Thyroid gland (tissue), 4 donors: ENCODE data around the gene ATL2. TPM values are rescaled to one million over a fixed set of nuclear protein-coding genes. Genes with fewer than 3 reads are reported as not detected.

Experiments used
- DNase-seq, 2 donors: peaks; one replicate each; pipeline ENCODE4 v3.0.0-alpha.2; 2019
- H3K27ac ChIP-seq, 3 donors: fragments of 200-600 bp; sonication (generic); 1 replicate in 2 of 3; 2 replicates in 1 of 3; pipeline ENCODE4 v1.5.1; 2016 to 2019; ENCODE audit warnings: mild to moderate bottlenecking in 1 of 3, moderate library complexity in 1 of 3
- H3K27me3 ChIP-seq: fragments of 200-600 bp; sonication (generic); one replicate; pipeline ENCODE4 v1.5.1; 2019
- H3K36me3 ChIP-seq, 2 donors: fragments of 200-600 bp; sonication (generic); one replicate each; pipeline ENCODE4 v1.5.1; 2016 to 2019
- H3K4me1 ChIP-seq, 2 donors: fragments of 200-600 bp; sonication (generic); one replicate each; pipeline ENCODE4 v1.5.1; 2017 to 2019
- H3K4me3 ChIP-seq, 3 donors: fragments of 200-600 bp; sonication (generic); replicated peaks in 1 of 3; 1 replicate in 2 of 3; 2 replicates in 1 of 3; pipeline ENCODE4 v1.5.1; 2016; ENCODE audit warnings: mild to moderate bottlenecking in 1 of 3
- H3K9me3 ChIP-seq: fragments of 200-600 bp; sonication (generic); one replicate; pipeline ENCODE4 v1.5.1; 2017
- POLR2A ChIP-seq, 2 donors: fragments of 450-650 bp; IDR thresholded peaks; one replicate each; pipeline ENCODE4 v1.6.1; 2017; ENCODE audit warnings: antibody characterized with exemption in 2 of 2, mild to moderate bottlenecking in 2 of 2, moderate library complexity in 1 of 2
- WGBS, 2 donors: methylation state at CpG; one replicate each; pipeline ENCODE4 v1.1.5; 2017; 5-methylcytosine and 5-hydroxymethylcytosine counted together
- intact Hi-C: fragments of 100-400 bp; cut with DNase I; formaldehyde crosslinking; loops from one replicate; pipeline ENCODE4 v1.15.1; 2023
- total RNA-seq, 4 donors: library from RNA; depleted of rRNA; stranded (reverse); fragments of >200 nt; gene quantifications; one replicate each; pipeline ENCODE4 v1.2.3, GENCODE V29; 2016
- TF ChIP-seq, protein P1 (sequence below), 6 experiments: fragments of 200-600 bp in 3 of 6; fragments of 450-650 bp in 3 of 6; sonication (generic) in 3 of 6; IDR thresholded peaks; one replicate each; pipeline ENCODE4 v1.5.1; 2016 to 2019; ENCODE audit warnings: antibody characterized with exemption in 6 of 6, mild to moderate bottlenecking in 2 of 6, inconsistent platforms in 1 of 6, moderate library complexity in 1 of 6

ATL2 gene
- total RNA-seq, 4 donors from 2014 or later, result 126 to 267 (median 146) TPM

DNA sequence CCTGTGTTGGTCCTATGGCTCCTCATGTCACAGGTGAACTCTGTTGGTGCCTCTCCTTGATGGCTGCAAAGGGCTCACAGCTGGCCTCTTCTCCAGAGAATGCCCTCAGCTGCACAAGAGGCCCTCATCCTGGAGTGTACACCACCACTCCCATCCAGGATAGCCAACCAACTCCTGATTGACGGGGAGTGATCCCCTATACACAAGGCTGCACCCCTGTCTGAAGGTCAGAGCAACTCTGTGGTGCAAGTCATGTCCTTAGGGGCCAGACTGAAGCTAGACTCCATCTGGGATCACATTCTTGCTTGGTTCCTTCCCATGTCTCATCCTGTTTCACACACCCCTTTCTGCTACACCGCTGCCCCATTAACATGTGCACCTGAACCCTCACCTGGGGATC is 41.7 kb upstream of the ATL2 start:
- intact Hi-C loops, result no loop called here
- Histone ChIP-seq H3K9me3 (no peaks in the 10 kb centered on the region), H3K36me3 (no peaks in the 10 kb centered on the region), H3K4me1 (peaks cover 36 to 48% of the 10 kb centered on the region in 2 donors), H3K4me3 (no peak overlapping the region), H3K27me3 (no peaks in the 10 kb centered on the region), H3K27ac (peak overlapping the region in 2 of 3 donors; percentile 35 to 57)
- no peak for DNase-seq
- TF ChIP-seq, protein P1, sequence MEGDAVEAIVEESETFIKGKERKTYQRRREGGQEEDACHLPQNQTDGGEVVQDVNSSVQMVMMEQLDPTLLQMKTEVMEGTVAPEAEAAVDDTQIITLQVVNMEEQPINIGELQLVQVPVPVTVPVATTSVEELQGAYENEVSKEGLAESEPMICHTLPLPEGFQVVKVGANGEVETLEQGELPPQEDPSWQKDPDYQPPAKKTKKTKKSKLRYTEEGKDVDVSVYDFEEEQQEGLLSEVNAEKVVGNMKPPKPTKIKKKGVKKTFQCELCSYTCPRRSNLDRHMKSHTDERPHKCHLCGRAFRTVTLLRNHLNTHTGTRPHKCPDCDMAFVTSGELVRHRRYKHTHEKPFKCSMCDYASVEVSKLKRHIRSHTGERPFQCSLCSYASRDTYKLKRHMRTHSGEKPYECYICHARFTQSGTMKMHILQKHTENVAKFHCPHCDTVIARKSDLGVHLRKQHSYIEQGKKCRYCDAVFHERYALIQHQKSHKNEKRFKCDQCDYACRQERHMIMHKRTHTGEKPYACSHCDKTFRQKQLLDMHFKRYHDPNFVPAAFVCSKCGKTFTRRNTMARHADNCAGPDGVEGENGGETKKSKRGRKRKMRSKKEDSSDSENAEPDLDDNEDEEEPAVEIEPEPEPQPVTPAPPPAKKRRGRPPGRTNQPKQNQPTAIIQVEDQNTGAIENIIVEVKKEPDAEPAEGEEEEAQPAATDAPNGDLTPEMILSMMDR (IDR thresholded peaks at IDR 0.05), result no peak
- TF ChIP-seq POLR2A (IDR thresholded peaks at IDR 0.05), result no peak
- WGBS, 2 donors, result 95 to 100% methylated on average over 1 to 2 of the region's 2 CpGs

DNA sequence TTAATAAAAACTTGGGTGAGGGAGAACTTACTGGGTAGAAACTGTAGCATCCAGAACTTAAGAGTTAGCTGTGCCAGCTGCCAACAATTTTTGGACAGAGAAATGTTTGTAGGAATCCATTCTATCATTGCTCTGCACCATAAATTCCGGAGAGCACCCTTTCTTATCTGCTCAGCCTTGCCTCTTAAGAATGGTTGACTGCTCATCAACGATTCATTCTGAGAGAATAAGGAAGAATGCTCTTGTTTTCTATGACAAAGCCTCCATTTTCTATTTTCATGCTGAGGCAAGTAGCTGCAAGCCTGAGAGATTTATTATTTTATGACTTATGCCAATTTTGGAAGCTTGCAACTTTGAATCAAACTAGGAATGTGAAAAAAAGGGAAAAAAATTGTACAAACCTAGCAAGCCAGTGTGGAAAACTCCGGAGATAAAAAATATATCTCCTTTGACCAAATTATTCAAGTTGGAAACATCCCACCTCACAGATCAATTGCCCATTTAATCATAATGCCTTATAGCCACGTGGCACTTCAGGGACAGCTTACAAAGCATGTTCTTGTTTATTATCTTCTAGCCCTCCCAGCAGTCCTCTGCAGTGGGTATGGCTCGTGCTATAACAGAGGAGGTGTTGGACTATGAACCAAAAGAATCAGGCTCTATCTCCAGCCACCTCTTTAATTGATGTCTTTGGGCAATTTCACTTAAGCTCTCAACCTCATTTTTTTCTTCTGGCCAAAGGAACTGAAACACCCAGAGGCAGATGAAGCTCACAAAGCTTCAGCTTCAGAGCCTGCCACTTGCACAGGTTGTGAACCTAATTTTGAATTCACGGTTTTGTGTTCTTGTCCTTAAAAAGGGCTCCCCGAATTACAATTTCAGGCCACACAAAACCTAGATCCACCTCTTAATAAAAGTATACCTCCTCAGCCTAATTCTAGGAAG is 40.9 kb upstream of the ATL2 start:
- Histone ChIP-seq H3K27me3 (no peaks in the 10 kb centered on the region), H3K36me3 (no peaks in the 10 kb centered on the region), H3K27ac (peak overlapping the region; percentile 37 to 57 (median 52)), H3K9me3 (no peaks in the 10 kb centered on the region), H3K4me3 (no peak overlapping the region), H3K4me1 (peaks cover 36 to 48% of the 10 kb centered on the region in 2 donors)
- DNase-seq, result no peak
- WGBS, 2 donors, result 47 to 53% methylated on average over 7 of the region's 7 CpGs
- intact Hi-C loops, result no loop called here
- TF ChIP-seq, protein P1 (IDR thresholded peaks at IDR 0.05), result no peak
- no peak for TF ChIP-seq POLR2A (IDR thresholded peaks at IDR 0.05)

DNA sequence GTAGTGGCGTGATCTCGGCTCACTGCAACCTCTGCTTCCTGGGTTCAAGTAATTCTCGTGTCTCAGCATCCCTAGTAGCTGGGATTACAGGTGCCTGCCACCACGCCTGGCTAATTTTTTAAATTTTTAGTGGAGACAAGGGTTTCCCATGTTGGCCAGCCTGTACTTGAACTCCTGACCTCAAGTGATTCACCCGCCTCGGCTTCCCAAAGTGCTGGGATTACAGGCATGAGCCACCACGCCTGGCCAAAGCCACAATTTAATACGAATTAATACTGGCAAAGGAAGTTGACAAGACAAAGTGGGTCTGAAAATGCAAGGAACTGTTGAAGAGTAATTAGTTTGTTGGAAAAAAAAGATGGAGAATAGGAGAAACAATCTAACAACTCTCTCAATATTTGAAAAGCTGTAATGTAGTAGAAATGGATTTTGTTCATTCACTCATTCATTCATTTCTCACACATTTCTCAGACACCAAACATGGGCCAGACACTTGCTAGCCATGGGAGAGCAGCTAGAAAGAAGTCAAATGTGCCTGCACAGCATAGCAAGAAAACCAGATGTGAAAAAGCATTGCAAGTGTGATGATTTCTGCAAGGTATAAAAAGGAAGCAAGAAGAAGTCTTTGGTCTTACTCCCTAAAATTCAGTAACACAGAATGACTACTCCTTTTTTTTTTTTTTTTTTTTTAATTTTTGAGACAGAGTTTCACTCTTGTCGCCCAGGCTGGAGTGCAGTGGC is 39.4 kb upstream of the ATL2 start:
- H3K36me3 ChIP-seq, result no peaks in the 10 kb centered on the region
- no peak overlapping the region for H3K27ac ChIP-seq
- H3K4me3 ChIP-seq, result no peak overlapping the region
- peaks cover 29 to 43% of the 10 kb centered on the region in 2 donors for H3K4me1 ChIP-seq
- WGBS, 2 donors, result 88 to 89% methylated on average over 9 of the region's 9 CpGs
- intact Hi-C loops, result no loop called here
- DNase-seq, result no peak
- no peaks in the 10 kb centered on the region for H3K9me3 ChIP-seq
- TF ChIP-seq, protein P1 (IDR thresholded peaks at IDR 0.05), result no peak
- no peak for TF ChIP-seq POLR2A (IDR thresholded peaks at IDR 0.05)
- no peaks in the 10 kb centered on the region for H3K27me3 ChIP-seq

DNA sequence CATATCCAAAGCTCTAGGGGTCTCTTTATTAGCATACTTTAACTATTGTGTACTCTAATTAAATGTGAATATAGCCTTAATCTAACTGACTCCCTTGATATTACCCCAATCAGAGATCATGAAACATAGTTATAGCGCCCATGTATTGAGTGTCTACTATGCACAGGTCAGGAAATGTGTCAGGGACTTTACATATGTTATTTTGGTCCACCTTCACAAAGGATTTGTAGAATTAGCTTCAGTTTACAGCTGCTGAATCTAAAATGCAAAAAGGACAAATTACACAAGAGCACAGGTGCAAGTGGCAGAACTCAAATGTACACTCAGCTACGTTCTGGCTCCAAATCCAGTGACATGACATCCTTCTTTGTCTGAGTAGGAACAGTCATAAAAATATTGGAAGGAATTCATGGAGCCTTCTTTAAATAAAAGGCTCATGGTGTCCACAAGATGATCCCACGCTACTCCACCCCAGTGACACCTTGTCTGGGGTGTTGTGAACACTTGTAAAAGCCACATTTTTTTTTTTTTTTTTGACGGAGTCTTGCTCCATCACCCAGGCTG is 38.7 kb upstream of the ATL2 start:
- WGBS, 2 donors, result 86 to 92% methylated on average over 4 of the region's 4 CpGs
- no peaks in the 10 kb centered on the region for H3K27me3 ChIP-seq
- DNase-seq, result no peak
- no peaks in the 10 kb centered on the region for H3K9me3 ChIP-seq
- no peaks in the 10 kb centered on the region for H3K36me3 ChIP-seq
- no peak overlapping the region for H3K27ac ChIP-seq
- peaks cover 25 to 38% of the 10 kb centered on the region in 2 donors for H3K4me1 ChIP-seq
- TF ChIP-seq POLR2A (IDR thresholded peaks at IDR 0.05), result no peak
- TF ChIP-seq, protein P1 (IDR thresholded peaks at IDR 0.05), result no peak
- no peak overlapping the region for H3K4me3 ChIP-seq
- intact Hi-C loops, result no loop called here
